Islet of Langerhans (tissue), 1 donor: ENCODE data around the gene MEIKIN.

Experiments
- FAIRE-seq: peaks from one replicate; lab custom pipeline; 2011; peaks lifted over from hg19 to GRCh38; lab: Jason Lieb, UNC

MEIKIN gene

GRCh38 chr5:131769336-131769735 lies 176.1 kb downstream of the MEIKIN start:
- FAIRE-seq = no peak

GRCh38 chr5:131767891-131768290 lies 177.6 kb downstream of the MEIKIN start:
- FAIRE-seq = peak; percentile 75

- FAIRE-seq = no peak
Measured at GRCh38 chr5:131766689-131767088, 178.8 kb downstream of the MEIKIN start.

GRCh38 chr5:131765261-131765660 lies 180.2 kb downstream of the MEIKIN start:
- no peak for FAIRE-seq

- FAIRE-seq = no peak
Measured at GRCh38 chr5:131763968-131764367, 181.5 kb downstream of the MEIKIN start.

GRCh38 chr5:131760793-131761192 lies 184.7 kb downstream of the MEIKIN start:
- no peak for FAIRE-seq

GRCh38 chr5:131759704-131760103 lies 185.8 kb downstream of the MEIKIN start:
- no peak for FAIRE-seq

- FAIRE-seq = peak; percentile 85
Measured at GRCh38 chr5:131758520-131758900, 187.0 kb downstream of the MEIKIN start.

- FAIRE-seq = peak; percentile 82
Measured at GRCh38 chr5:131757830-131758519, 187.5 kb downstream of the MEIKIN start.
